HepG2 (cell line): ENCODE results near the gene EFNA2. TPM values are rescaled to one million over a fixed set of nuclear protein-coding genes. Genes with fewer than 3 reads are reported as not detected.

ENCODE experiments used
- ATAC-seq: fragments of 200-7000 bp; cut with Tn5 transposase; 3 replicates; pipeline ENCODE4 v1.9.1; 2020; ENCODE audit warnings: mild to moderate bottlenecking, moderate library complexity
- BruUV-seq: library from RNA; stranded (reverse); fragments of 400-500 nt; replicated peaks from 2 replicates; lab custom pipeline; 2021; lab: Mats Ljungman, UMichigan
- CTCF ChIA-PET: fragments of 300-600 bp; formaldehyde crosslinking; extraction: SDS; loops from one replicate; lab custom pipeline; 2021; ENCODE audit warnings: low total read pairs, inconsistent platforms, low intra/inter-chr PET ratio; lab: Yijun Ruan, JAX
- POLR2A ChIA-PET: fragments of 350-600 bp; sonication (Branson Sonifier 250); formaldehyde crosslinking; loops from one replicate; lab custom pipeline; 2020; ENCODE audit warnings: antibody characterized with exemption, inconsistent platforms; lab: Yijun Ruan, JAX
- DNase-seq: peaks from one replicate; pipeline ENCODE4 v3.0.0-alpha.2; 2015; ENCODE audit warnings: low spot score
- FAIRE-seq: peaks from 3 replicates; lab custom pipeline; 2011; peaks lifted over from hg19 to GRCh38; lab: Jason Lieb, UNC
- H2AFZ ChIP-seq: one replicate; pipeline ENCODE4 v1.6.1; 2011; ENCODE audit warnings: low read length, inconsistent platforms
- H3K27ac ChIP-seq: fragments of 300-600 bp; 3 replicates; pipeline ENCODE4 v1.8.0; 2011; ENCODE audit warnings: mixed run types, mild to moderate bottlenecking, mixed read lengths, low read length, inconsistent platforms; ENCODE audit not compliant: insufficient read depth; ENCODE audit errors: extremely low read length
- H3K27me3 ChIP-seq, 2 experiments: fragments of 200-600 bp in 1 of 2; 2 replicates in 1 of 2; 3 replicates in 1 of 2; pipeline versions ENCODE4 v1.6.0 to v1.8.0; 2011; ENCODE audit warnings: low read length in 2 of 2, mild to moderate bottlenecking in 2 of 2, moderate library complexity in 2 of 2, inconsistent platforms in 1 of 2; ENCODE audit not compliant: insufficient read depth in 2 of 2, control insufficient read depth in 1 of 2
- H3K36me3 ChIP-seq, 2 experiments: fragments of 200-600 bp in 1 of 2; replicated peaks in 1 of 2; 2 replicates in 1 of 2; 3 replicates in 1 of 2; pipeline versions ENCODE4 v1.5.1 to v1.8.0; 2011; ENCODE audit warnings: low read length in 2 of 2, inconsistent platforms in 1 of 2; ENCODE audit not compliant: insufficient read depth in 2 of 2, control insufficient read depth in 1 of 2
- H3K4me1 ChIP-seq: 2 replicates; pipeline ENCODE4 v1.5.1; 2012; ENCODE audit warnings: low read length, inconsistent platforms; ENCODE audit not compliant: insufficient read depth
- H3K4me2 ChIP-seq: 2 replicates; pipeline ENCODE4 v1.6.0; 2011; ENCODE audit warnings: low read depth, low read length, inconsistent platforms
- H3K4me3 ChIP-seq, 3 experiments: fragments of 200-600 bp in 1 of 3; sonication (generic), shearing (Covaris generic) in 1 of 3; replicated peaks in 1 of 3; 2 replicates each; pipeline ENCODE4 v1.5.1; 2011 to 2016; ENCODE audit warnings: low read length in 3 of 3, inconsistent platforms in 2 of 3, low read depth in 2 of 3, mild to moderate bottlenecking in 2 of 3, control low read depth in 1 of 3, mixed read lengths in 1 of 3; ENCODE audit not compliant: insufficient read depth in 1 of 3
- H3K79me2 ChIP-seq: one replicate; pipeline ENCODE4 v1.6.1; 2011; ENCODE audit warnings: low read length, inconsistent platforms; ENCODE audit not compliant: insufficient read depth
- H3K9ac ChIP-seq: 2 replicates; pipeline ENCODE4 v1.6.0; 2011; ENCODE audit warnings: mild to moderate bottlenecking, low read depth, low read length, inconsistent platforms; ENCODE audit not compliant: insufficient read depth
- H3K9me3 ChIP-seq: 2 replicates; pipeline ENCODE4 v1.5.1; 2012; ENCODE audit warnings: mild to moderate bottlenecking, low read length
- H4K20me1 ChIP-seq: 2 replicates; pipeline ENCODE4 v1.6.0; 2011; ENCODE audit warnings: inconsistent platforms, mild to moderate bottlenecking, low read length, moderate library complexity; ENCODE audit not compliant: insufficient read depth
- BHLHE40 ChIP-seq: IDR thresholded peaks from 2 replicates; pipeline ENCODE4 v1.6.1; 2011; ENCODE audit warnings: low read length, improper control_type of control experiment
- CHCHD3 ChIP-seq: sonication (generic); formaldehyde crosslinking; IDR thresholded peaks from 2 replicates; pipeline ENCODE4 v1.8.0; 2022; ENCODE audit warnings: mild to moderate bottlenecking, missing genetic modification reagents, moderate library complexity
- ETV5 ChIP-seq: IDR thresholded peaks from 2 replicates; pipeline ENCODE4 v1.6.1; 2018; ENCODE audit warnings: missing biosample characterization, missing genetic modification reagents, inconsistent platforms, borderline replicate concordance
- IRF1 ChIP-seq: sonication (generic); formaldehyde crosslinking; IDR thresholded peaks from 2 replicates; pipeline ENCODE4 v1.4.0; 2020; ENCODE audit warnings: low read depth, mild to moderate bottlenecking, missing genetic modification reagents
- MAFF ChIP-seq: IDR thresholded peaks from 2 replicates; pipeline ENCODE4 v1.6.1; 2011; ENCODE audit warnings: low read depth, low read length, improper control_type of control experiment
- MTF2 ChIP-seq: sonication (generic); formaldehyde crosslinking; IDR thresholded peaks from 2 replicates; pipeline ENCODE4 v1.5.0; 2020; ENCODE audit warnings: missing genetic modification reagents, borderline replicate concordance
- NAIF1 ChIP-seq: sonication (generic); formaldehyde crosslinking; IDR thresholded peaks from 2 replicates; pipeline ENCODE4 v1.5.0; 2020; ENCODE audit warnings: mild to moderate bottlenecking, missing genetic modification reagents, borderline replicate concordance
- NR2C2 ChIP-seq: sonication (generic); formaldehyde crosslinking; IDR thresholded peaks from 2 replicates; pipeline ENCODE4 v1.4.0; 2020; ENCODE audit warnings: missing genetic modification reagents, mild to moderate bottlenecking, moderate library complexity, borderline replicate concordance
- SNAI1 ChIP-seq: sonication (generic); formaldehyde crosslinking; IDR thresholded peaks from 2 replicates; pipeline ENCODE4 v1.5.0; 2020; ENCODE audit warnings: mild to moderate bottlenecking, missing genetic modification reagents, borderline replicate concordance
- TARDBP ChIP-seq: sonication (generic); formaldehyde crosslinking; IDR thresholded peaks from 2 replicates; pipeline ENCODE4 v1.8.0; 2022; ENCODE audit warnings: mild to moderate bottlenecking, missing genetic modification reagents
- TFDP1 ChIP-seq: IDR thresholded peaks from 2 replicates; pipeline ENCODE4 v1.6.1; 2016; ENCODE audit warnings: missing compliant biosample characterization, missing genetic modification reagents, borderline replicate concordance
- TFDP2 ChIP-seq: sonication (generic); formaldehyde crosslinking; IDR thresholded peaks from 2 replicates; pipeline ENCODE4 v1.4.0; 2020; ENCODE audit warnings: missing genetic modification reagents
- XRCC5 ChIP-seq: fragments of 200-400 bp; formaldehyde crosslinking; optimal IDR thresholded peaks from 2 replicates; pipeline ENCODE3; 2017; ENCODE audit warnings: mild to moderate bottlenecking, low read length
- ZBTB7A ChIP-seq: sonication (generic); formaldehyde crosslinking; IDR thresholded peaks from 2 replicates; pipeline ENCODE4 v1.8.0; 2022; ENCODE audit warnings: mild to moderate bottlenecking, missing genetic modification reagents
- ZIK1 ChIP-seq: sonication (generic); formaldehyde crosslinking; IDR thresholded peaks from 2 replicates; pipeline ENCODE4 v1.5.0; 2020; ENCODE audit warnings: mild to moderate bottlenecking, low read depth, missing genetic modification reagents, borderline replicate concordance
- ZNF138 ChIP-seq: sonication (generic); formaldehyde crosslinking; IDR thresholded peaks from 2 replicates; pipeline ENCODE4 v1.5.0; 2020; ENCODE audit warnings: mild to moderate bottlenecking, low read depth, missing genetic modification reagents
- ZNF549 ChIP-seq: sonication (generic); formaldehyde crosslinking; IDR thresholded peaks from 2 replicates; pipeline ENCODE4 v1.5.0; 2020; ENCODE audit warnings: missing genetic modification reagents
- ZNF652 ChIP-seq: IDR thresholded peaks from 2 replicates; pipeline ENCODE4 v1.6.1; 2016; ENCODE audit warnings: low read depth, borderline replicate concordance
- ZNF724P ChIP-seq: sonication (generic); formaldehyde crosslinking; IDR thresholded peaks from 2 replicates; pipeline ENCODE4 v1.8.0; 2022; ENCODE audit warnings: missing genetic modification reagents, borderline replicate concordance
- ZNF790 ChIP-seq: sonication (generic); formaldehyde crosslinking; IDR thresholded peaks from 2 replicates; pipeline ENCODE4 v1.8.0; 2022; ENCODE audit warnings: missing genetic modification reagents, mild to moderate bottlenecking, borderline replicate concordance
- WGBS: methylation state at CpG from one replicate; pipeline ENCODE4 v1.1.6; 2017; ENCODE audit warnings: low lambda C conversion rate; 5-methylcytosine and 5-hydroxymethylcytosine counted together
- in situ Hi-C: cut with HindIII; loops from 2 replicates; pipeline ENCODE4 v1.10.0; 2017; ENCODE audit warnings: low pct_unique_long_range_greater_than_20kb; ENCODE audit not compliant: extremely low pct_ligation_motif_present
- intact Hi-C: fragments of 100-400 bp; cut with micrococcal nuclease; formaldehyde crosslinking; loops from one replicate; pipeline ENCODE4 v1.10.0; 2022; ENCODE audit not compliant: unreplicated experiment
- polyA plus RNA-seq, 8 experiments: library from polyadenylated mRNA; depleted of rRNA in 3 of 8; stranded (reverse) in 7 of 8; unstranded in 1 of 8; fragments of >200 nt; fragmentation: Illumina TruSeq in 4 of 8; extraction: Trizol in 4 of 8; gene quantifications; 2 replicates each; pipeline versions ENCODE4 v1.2.1 to v1.2.3, GENCODE V29; 2011 to 2016; ENCODE audit warnings: low read depth in 4 of 8, missing spikeins in 1 of 8, mixed read lengths in 1 of 8; ENCODE audit not compliant: insufficient read depth in 1 of 8
- total RNA-seq, 5 experiments: library from RNA; depleted of rRNA; stranded (reverse); fragments of >200 nt; fragmentation: Illumina TruSeq; extraction: Trizol; gene quantifications; 2 replicates each; pipeline ENCODE4 v1.2.3, GENCODE V29; 2016; ENCODE audit warnings: low read depth in 1 of 5

Gene EFNA2
- total and polyA plus RNA-seq, 2 of the 13 experiments (the other 11 are each of a cell fraction or from before 2014, with no cell fraction given): 6.0 to 9.9 TPM

- no peak overlapping the region for H2AFZ ChIP-seq
- ChIA-PET CTCF (interaction anchor here (3.8 kb wide), 1 partner anchor 22 kb away, joined by 60 read pairs; no protein-coding TSS in a partner anchor), POLR2A (interaction anchor here (0.6 to 12.8 kb wide), 5 partner anchors 8 to 237 kb away, joined by 3 to 668 read pairs (median 24); partner anchors contain the start of genes ATP5F1D, FAM174C and MIDN)
- peaks cover 12% of the 10 kb centered on the region; the same call in 1 of the 2 replicates for H4K20me1 ChIP-seq
- DNase-seq: no peak
- H3K27me3 ChIP-seq: no peaks in the 10 kb centered on the region
- in situ Hi-C loops (no loop called here), intact Hi-C loops (loop anchor here (1.0 kb wide), 1 partner anchor 19 kb away; no protein-coding TSS in a partner anchor)
- peaks cover 0 to 2% of the 10 kb centered on the region in 2 experiments; a peak in 1 of 5 replicates for H3K36me3 ChIP-seq
- peaks cover 18% of the 10 kb centered on the region for H3K79me2 ChIP-seq
- no peak for FAIRE-seq
- no peaks in the 10 kb centered on the region for H3K9me3 ChIP-seq
- peak; percentile 1 for ATAC-seq
- peak overlapping the region; percentile 73 for H3K9ac ChIP-seq
- H3K27ac ChIP-seq: peak overlapping the region; percentile 82
- no TSS peak for BruUV-seq
- peak overlapping the region; percentile 67 to 90 (median 72) for H3K4me3 ChIP-seq
- 2% methylated on average over 6 of the region's 28 CpGs for WGBS
- H3K4me1 ChIP-seq: peaks cover 67% of the 10 kb centered on the region
- H3K4me2 ChIP-seq: peak overlapping the region; percentile 92
- no peak for TF ChIP-seq NR2C2
- 0 out of 2 replicates have a peak, but pooled peaks have one; percentile 16 for TF ChIP-seq CHCHD3 (CRISPR knock-in tag)
- TF ChIP-seq ZBTB7A (CRISPR knock-in tag): no peak; the same call in 1 of the 2 replicates
- TF ChIP-seq MAFF: peak; percentile 5; the same call in 1 of the 2 replicates
- TF ChIP-seq ZNF549: no peak
- no peak; the same call in 1 of the 2 replicates for TF ChIP-seq NAIF1
- no peak for TF ChIP-seq XRCC5
- 0 out of 2 replicates have a peak, but pooled peaks have one; percentile 2 for TF ChIP-seq TFDP1 (CRISPR knock-in tag)
- no peak for TF ChIP-seq IRF1 (CRISPR knock-in tag)
- peak; percentile 50 for TF ChIP-seq BHLHE40
- TF ChIP-seq MTF2: 0 out of 2 replicates have a peak, but pooled peaks have one; percentile 32
- TF ChIP-seq TFDP2 (CRISPR knock-in tag): no peak
- no peak for TF ChIP-seq ETV5 (CRISPR knock-in tag)
- peak; percentile 92 for TF ChIP-seq ZNF652 (CRISPR knock-in tag)
- no peak for TF ChIP-seq ZNF724P (CRISPR knock-in tag)
- TF ChIP-seq TARDBP (CRISPR knock-in tag): 0 out of 2 replicates have a peak, but pooled peaks have one; percentile 3
- TF ChIP-seq ZNF790: peak; percentile 27; the same call in 1 of the 2 replicates
- no peak for TF ChIP-seq SNAI1
- peak; percentile 52; the same call in 1 of the 2 replicates for TF ChIP-seq ZNF138 (CRISPR knock-in tag)
- 0 out of 2 replicates have a peak, but pooled peaks have one; percentile 21 for TF ChIP-seq ZIK1 (CRISPR knock-in tag)
Measured at GRCh38 chr19:1265615-1266128, 20.0 kb upstream of the EFNA2 start.
